Measurements from ENCODE around the gene FSHB. TPM values are rescaled to one million over a fixed set of nuclear protein-coding genes. Genes with fewer than 3 reads are reported as not detected.
"Not testable (repeated sequence)": the region's sequence is repeated elsewhere in the genome, so short reads cannot be mapped to it uniquely, and the experiment has no call there.

Gene FSHB
- total RNA-seq, 1 donor from 2014 or later: not detected

DNA sequence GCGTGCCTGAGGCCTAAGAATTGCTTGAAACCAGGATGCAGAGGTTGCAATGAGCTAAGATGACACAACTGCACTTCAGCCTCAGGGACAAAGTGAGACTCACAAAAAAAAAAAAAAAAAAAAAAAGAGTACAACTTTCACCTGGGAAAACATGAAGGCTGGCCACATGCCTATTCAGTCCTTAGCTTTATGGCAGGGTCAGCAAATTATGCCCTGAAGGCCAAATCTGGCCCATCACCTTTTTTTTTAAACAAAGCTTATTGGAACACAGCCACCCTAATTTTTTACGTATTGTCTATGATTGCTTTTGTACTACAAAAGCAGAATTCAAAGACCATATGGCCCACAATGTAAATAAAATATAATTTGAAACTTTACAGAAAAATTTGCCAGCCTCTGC, 8.2 kb downstream of the FSHB start:
- Mint-ChIP-seq H3K27me3 (ENCODE audit: insufficient read depth) (no peaks in the 10 kb centered on the region), H3K36me3 (ENCODE audit: low read depth) (no peaks in the 10 kb centered on the region), H3K9me3 (no peaks in the 10 kb centered on the region), H3K27ac (no peak overlapping the region), H3K4me1 (ENCODE audit: low read depth) (no peaks in the 10 kb centered on the region), H3K4me3 (no peak overlapping the region)
- no peak for DNase-seq (ENCODE audit: low spot score)
- intact Hi-C loops (cut with micrococcal nuclease): no loop called here

DNA sequence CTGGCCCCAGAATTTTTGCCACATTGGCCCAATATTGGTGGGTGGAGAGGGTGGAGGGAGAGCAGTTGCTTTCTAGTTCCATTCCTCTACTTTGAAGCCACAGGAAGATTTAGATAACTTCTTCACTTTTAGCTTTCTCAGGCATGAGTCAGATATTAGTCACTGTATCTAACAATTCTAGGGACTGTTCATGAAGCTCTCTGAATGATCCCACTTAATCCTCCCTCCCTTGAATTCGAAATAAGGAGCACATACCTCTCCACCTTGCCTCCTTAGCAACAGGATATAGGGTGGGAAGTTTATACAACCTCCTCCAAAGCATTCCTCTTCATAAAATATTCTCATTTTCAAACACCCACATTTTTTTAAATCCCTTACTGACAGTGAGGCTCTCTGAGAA, 13.5 kb downstream of the FSHB start:
- Mint-ChIP-seq H3K4me1 (ENCODE audit: low read depth) (no peaks in the 10 kb centered on the region), H3K27me3 (ENCODE audit: insufficient read depth) (no peaks in the 10 kb centered on the region), H3K9me3 (no peaks in the 10 kb centered on the region), H3K36me3 (ENCODE audit: low read depth) (no peaks in the 10 kb centered on the region), H3K27ac (no peak overlapping the region), H3K4me3 (no peak overlapping the region)
- intact Hi-C loops (cut with micrococcal nuclease): no loop called here
- DNase-seq (ENCODE audit: low spot score): no peak

- Mint-ChIP-seq H3K27me3 (ENCODE audit: insufficient read depth) (no peaks in the 10 kb centered on the region), H3K4me3 (no peak overlapping the region), H3K27ac (no peak overlapping the region), H3K4me1 (ENCODE audit: low read depth) (no peaks in the 10 kb centered on the region), H3K9me3 (no peaks in the 10 kb centered on the region), H3K36me3 (ENCODE audit: low read depth) (no peaks in the 10 kb centered on the region)
- intact Hi-C loops (cut with micrococcal nuclease): no loop called here
- DNase-seq (ENCODE audit: low spot score): no peak
Observed at GRCh38 chr11:30245621-30246020, 14.8 kb downstream of the FSHB start.

- Mint-ChIP-seq H3K4me3 (no peak overlapping the region), H3K4me1 (ENCODE audit: low read depth) (no peaks in the 10 kb centered on the region), H3K27ac (no peak overlapping the region), H3K9me3 (no peaks in the 10 kb centered on the region), H3K36me3 (ENCODE audit: low read depth) (no peaks in the 10 kb centered on the region), H3K27me3 (ENCODE audit: insufficient read depth) (no peaks in the 10 kb centered on the region)
- intact Hi-C loops (cut with micrococcal nuclease): no loop called here
- DNase-seq (ENCODE audit: low spot score): no peak
Observed at GRCh38 chr11:30254307-30255298, 23.8 kb downstream of the FSHB start.

GRCh38 chr11:30255637-30256036, 24.8 kb downstream of the FSHB start:
- Mint-ChIP-seq H3K27me3 (ENCODE audit: insufficient read depth) (no peaks in the 10 kb centered on the region), H3K4me3 (no peak overlapping the region)
- intact Hi-C loops (cut with micrococcal nuclease): no loop called here

GRCh38 chr11:30257058-30257457, 26.2 kb downstream of the FSHB start:
- no peak for DNase-seq (ENCODE audit: low spot score)
- H3K27me3 Mint-ChIP-seq (ENCODE audit: insufficient read depth): no peaks in the 10 kb centered on the region
- H3K4me3 Mint-ChIP-seq: no peak overlapping the region
- H3K36me3 Mint-ChIP-seq (ENCODE audit: low read depth): no peaks in the 10 kb centered on the region
- intact Hi-C loops (cut with micrococcal nuclease): no loop called here
- no peaks in the 10 kb centered on the region for H3K9me3 Mint-ChIP-seq
- H3K27ac Mint-ChIP-seq: no peak overlapping the region
- no peaks in the 10 kb centered on the region for H3K4me1 Mint-ChIP-seq (ENCODE audit: low read depth)

More at GRCh38 chr11:30255637-30256036, 24.8 kb downstream of the FSHB start:
- Mint-ChIP-seq H3K9me3 (no peaks in the 10 kb centered on the region), H3K27ac (no peak overlapping the region), H3K36me3 (ENCODE audit: low read depth) (no peaks in the 10 kb centered on the region), H3K4me1 (ENCODE audit: low read depth) (no peaks in the 10 kb centered on the region)
- no peak for DNase-seq (ENCODE audit: low spot score)

GRCh38 chr11:30258679-30259078, 27.9 kb downstream of the FSHB start:
- Mint-ChIP-seq H3K27me3 (ENCODE audit: insufficient read depth) (no peaks in the 10 kb centered on the region), H3K4me3 (no peak overlapping the region), H3K36me3 (ENCODE audit: low read depth) (no peaks in the 10 kb centered on the region), H3K9me3 (no peaks in the 10 kb centered on the region), H3K4me1 (ENCODE audit: low read depth) (no peaks in the 10 kb centered on the region), H3K27ac (no peak overlapping the region)
- DNase-seq (ENCODE audit: low spot score): no peak
- intact Hi-C loops (cut with micrococcal nuclease): no loop called here

DNA sequence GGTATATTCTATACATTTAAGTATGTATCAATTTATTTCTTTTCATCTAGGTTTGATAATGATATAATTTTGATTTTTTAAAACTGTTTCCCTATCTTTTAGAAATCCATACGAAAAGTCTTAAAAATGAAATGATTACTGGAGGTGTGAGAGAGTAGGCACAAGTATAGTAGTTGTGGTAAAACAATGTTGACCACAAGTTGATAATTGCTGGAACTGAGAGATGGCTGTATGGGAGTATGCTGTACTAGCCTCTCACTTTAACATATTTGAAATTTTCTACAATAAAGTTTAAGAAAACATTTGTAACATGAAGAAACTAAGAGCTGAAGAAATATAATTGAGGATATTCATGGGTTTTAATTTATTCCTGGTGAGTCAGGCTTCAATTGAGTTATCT, 30.0 kb downstream of the FSHB start:
- Mint-ChIP-seq H3K36me3 (ENCODE audit: low read depth) (no peaks in the 10 kb centered on the region), H3K4me1 (ENCODE audit: low read depth) (no peaks in the 10 kb centered on the region), H3K27me3 (ENCODE audit: insufficient read depth) (no peaks in the 10 kb centered on the region), H3K27ac (no peak overlapping the region), H3K4me3 (no peak overlapping the region), H3K9me3 (no peaks in the 10 kb centered on the region)
- DNase-seq (ENCODE audit: low spot score): no peak
- intact Hi-C loops (cut with micrococcal nuclease): no loop called here

GRCh38 chr11:30261821-30262220, 31.0 kb downstream of the FSHB start:
- no peaks in the 10 kb centered on the region for H3K36me3 Mint-ChIP-seq (ENCODE audit: low read depth)
- peaks cover 2% of the 10 kb centered on the region for H3K27me3 Mint-ChIP-seq (ENCODE audit: insufficient read depth)
- no peak overlapping the region for H3K4me3 Mint-ChIP-seq
- H3K9me3 Mint-ChIP-seq: no peaks in the 10 kb centered on the region
- DNase-seq (ENCODE audit: low spot score): no peak
- H3K27ac Mint-ChIP-seq: no peak overlapping the region
- no peaks in the 10 kb centered on the region for H3K4me1 Mint-ChIP-seq (ENCODE audit: low read depth)
- intact Hi-C loops (cut with micrococcal nuclease): no loop called here

GRCh38 chr11:30268638-30269037, 37.8 kb downstream of the FSHB start:
- DNase-seq (ENCODE audit: low spot score); H3K9me3 Mint-ChIP-seq; H3K27ac Mint-ChIP-seq; H3K4me1 Mint-ChIP-seq (ENCODE audit: low read depth); intact Hi-C loops (cut with micrococcal nuclease); H3K4me3 Mint-ChIP-seq; H3K36me3 Mint-ChIP-seq (ENCODE audit: low read depth); H3K27me3 Mint-ChIP-seq (ENCODE audit: insufficient read depth): not testable (repeated sequence)

- intact Hi-C loops (cut with micrococcal nuclease): no loop called here
Observed at GRCh38 chr11:30270671-30271070, 39.9 kb downstream of the FSHB start.

GRCh38 chr11:30277176-30277575, 46.4 kb downstream of the FSHB start:
- DNase-seq (ENCODE audit: low spot score): no peak
- H3K27me3 Mint-ChIP-seq (ENCODE audit: insufficient read depth): peaks cover 10% of the 10 kb centered on the region
- H3K4me3 Mint-ChIP-seq: no peak overlapping the region
- no peak overlapping the region for H3K27ac Mint-ChIP-seq
- H3K36me3 Mint-ChIP-seq (ENCODE audit: low read depth): no peaks in the 10 kb centered on the region
- no peaks in the 10 kb centered on the region for H3K9me3 Mint-ChIP-seq
- intact Hi-C loops (cut with micrococcal nuclease): no loop called here
- H3K4me1 Mint-ChIP-seq (ENCODE audit: low read depth): peaks cover 15% of the 10 kb centered on the region

More at GRCh38 chr11:30270671-30271070, 39.9 kb downstream of the FSHB start:
- H3K4me3 Mint-ChIP-seq: no peak overlapping the region
- no peaks in the 10 kb centered on the region for H3K9me3 Mint-ChIP-seq
- no peak for DNase-seq (ENCODE audit: low spot score)
- H3K27ac Mint-ChIP-seq: no peak overlapping the region
- H3K27me3 Mint-ChIP-seq (ENCODE audit: insufficient read depth): peaks cover 10% of the 10 kb centered on the region
- H3K36me3 Mint-ChIP-seq (ENCODE audit: low read depth): no peaks in the 10 kb centered on the region
- H3K4me1 Mint-ChIP-seq (ENCODE audit: low read depth): no peaks in the 10 kb centered on the region

DNA sequence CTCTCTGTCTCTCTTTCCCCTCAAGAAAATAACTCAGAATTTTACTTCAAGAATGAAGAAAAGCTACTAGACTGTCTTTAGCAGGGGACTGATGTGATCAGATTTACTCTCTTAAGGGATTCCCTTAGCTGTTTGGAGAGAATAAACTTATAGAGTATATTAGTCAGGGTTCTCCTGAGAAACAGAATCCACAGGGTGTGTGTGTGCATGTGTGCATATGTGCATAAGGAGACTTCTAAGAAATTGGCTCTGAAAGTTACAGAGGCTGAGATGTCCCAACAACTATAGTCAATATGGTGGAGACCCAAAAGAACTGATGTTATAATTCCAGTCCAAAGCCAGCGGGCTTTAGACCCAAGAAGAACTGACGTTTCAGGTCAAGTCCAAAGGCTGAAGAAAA, 49.0 kb downstream of the FSHB start:
- Mint-ChIP-seq H3K4me1 (ENCODE audit: low read depth) (peaks cover 17% of the 10 kb centered on the region), H3K4me3 (no peak overlapping the region), H3K27me3 (ENCODE audit: insufficient read depth) (peaks cover 11% of the 10 kb centered on the region), H3K27ac (no peak overlapping the region), H3K9me3 (no peaks in the 10 kb centered on the region), H3K36me3 (ENCODE audit: low read depth) (no peaks in the 10 kb centered on the region)
- DNase-seq (ENCODE audit: low spot score): no peak
- intact Hi-C loops (cut with micrococcal nuclease): no loop called here
